MM.1S (cell line): ENCODE data around the gene TMTC1.

Experiments used
- DNase-seq: peaks from one replicate; pipeline ENCODE4 v3.0.0-alpha.2; 2015
- H2AFZ ChIP-seq: fragments of 300-600 bp; sonication (generic); 2 replicates; pipeline ENCODE4 v1.6.0; 2016; ENCODE audit warnings: antibody characterized with exemption, low read length
- H3F3A ChIP-seq: fragments of 300-600 bp; sonication (generic); 2 replicates; pipeline ENCODE4 v1.6.1; 2016; ENCODE audit warnings: mild to moderate bottlenecking, antibody characterized with exemption, low read length, moderate library complexity, mixed read lengths; ENCODE audit not compliant: insufficient read depth
- H3K27ac ChIP-seq: fragments of 300-600 bp; sonication (generic); 2 replicates; pipeline ENCODE4 v1.5.1; 2016; ENCODE audit warnings: mild to moderate bottlenecking, low read length
- H3K27me3 ChIP-seq: fragments of 300-600 bp; sonication (generic); replicated peaks from 2 replicates; pipeline ENCODE4 v1.6.0; 2016; ENCODE audit warnings: low read length; ENCODE audit not compliant: insufficient read depth
- H3K36me3 ChIP-seq: fragments of 300-600 bp; sonication (generic); replicated peaks from 2 replicates; pipeline ENCODE4 v1.6.1; 2016; ENCODE audit warnings: mild to moderate bottlenecking, low read length, mixed read lengths; ENCODE audit not compliant: insufficient read depth
- H3K4me1 ChIP-seq: fragments of 300-600 bp; sonication (generic); 2 replicates; pipeline ENCODE4 v1.6.1; 2016; ENCODE audit warnings: low read length, mixed read lengths
- H3K4me2 ChIP-seq: fragments of 300-600 bp; sonication (generic); 2 replicates; pipeline ENCODE4 v1.6.0; 2016; ENCODE audit warnings: low read depth, low read length
- H3K4me3 ChIP-seq: fragments of 300-600 bp; sonication (generic); 2 replicates; pipeline ENCODE4 v1.5.1; 2016; ENCODE audit warnings: low read length, mixed read lengths
- H3K79me2 ChIP-seq: fragments of 300-600 bp; sonication (generic); 2 replicates; pipeline ENCODE4 v1.6.1; 2016; ENCODE audit warnings: mixed run types, low read length, mixed read lengths
- H3K9ac ChIP-seq: fragments of 300-600 bp; sonication (generic); 2 replicates; pipeline ENCODE4 v1.6.1; 2016; ENCODE audit warnings: low read length, mixed read lengths
- H3K9me2 ChIP-seq: fragments of 300-600 bp; sonication (generic); replicated peaks from 2 replicates; pipeline ENCODE4 v1.6.1; 2016; ENCODE audit warnings: mild to moderate bottlenecking, low read length, mixed read lengths; ENCODE audit not compliant: insufficient read depth
- H3K9me3 ChIP-seq: fragments of 300-600 bp; sonication (generic); replicated peaks from 2 replicates; pipeline ENCODE4 v1.6.1; 2016; ENCODE audit warnings: mild to moderate bottlenecking, low read length, mixed read lengths; ENCODE audit not compliant: insufficient read depth
- H4K20me1 ChIP-seq: fragments of 300-600 bp; sonication (generic); 2 replicates; pipeline ENCODE4 v1.6.1; 2016; ENCODE audit warnings: mild to moderate bottlenecking, low read length, moderate library complexity, mixed read lengths; ENCODE audit not compliant: insufficient read depth
- EZH2 ChIP-seq: fragments of 300-600 bp; sonication (generic); optimal IDR thresholded peaks from 2 replicates; pipeline ENCODE3; 2017; ENCODE audit warnings: low read depth, mild to moderate bottlenecking, antibody characterized with exemption, low read length, mixed read lengths
- EZH2phosphoT487 ChIP-seq: fragments of 300-600 bp; sonication (generic); IDR thresholded peaks from 2 replicates; pipeline ENCODE4 v1.6.1; 2018; ENCODE audit warnings: antibody characterized with exemption, low read length
- TF ChIP-seq, protein P1 (sequence below): fragments of 300-600 bp; sonication (generic); IDR thresholded peaks from 2 replicates; pipeline ENCODE4 v1.5.1; 2016; ENCODE audit warnings: antibody characterized with exemption, low read length, mixed read lengths

The TMTC1 gene

DNA sequence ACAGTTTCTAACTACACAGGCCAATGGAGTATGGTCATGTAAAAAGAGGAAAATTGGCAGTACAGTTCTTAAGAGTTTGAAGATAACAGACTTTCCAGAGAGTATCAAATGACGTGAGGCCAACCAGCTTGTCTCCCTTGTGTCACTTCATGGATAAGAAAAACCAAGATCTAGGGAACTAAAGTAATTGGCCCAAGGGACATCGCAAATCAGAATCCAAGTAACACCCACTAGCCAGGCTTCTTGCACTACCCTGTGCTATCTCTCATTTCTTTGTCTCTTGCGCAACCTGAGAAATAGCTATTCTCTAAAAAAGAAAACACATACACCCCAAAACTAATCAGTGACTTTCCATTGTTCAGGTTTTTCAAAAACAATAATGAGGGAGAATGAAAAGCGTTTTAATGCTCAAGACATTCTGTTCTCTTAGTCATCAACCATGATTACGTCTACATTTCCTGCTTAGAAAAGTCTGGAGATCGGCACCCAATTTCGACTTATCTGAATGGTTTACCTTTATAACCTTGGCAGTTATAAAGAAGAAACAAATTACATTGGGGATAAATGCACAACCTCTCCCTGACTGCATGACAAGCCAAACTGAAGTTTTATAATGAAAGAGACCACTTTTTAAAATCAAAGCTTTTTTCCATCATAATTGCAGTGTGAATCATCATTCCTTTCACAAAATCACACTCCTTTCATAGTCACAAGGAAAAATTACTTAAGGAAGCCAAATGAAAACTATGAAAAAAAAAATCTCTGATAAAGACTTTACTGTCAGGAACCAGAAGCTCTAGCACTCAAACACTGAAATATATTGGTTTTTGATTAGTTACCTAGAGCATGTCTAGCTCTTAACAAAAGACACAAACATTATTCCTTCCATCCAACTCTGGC is 42.1 kb downstream of the TMTC1 start:
- no peaks in the 10 kb centered on the region for H3K27me3 ChIP-seq
- H3K4me1 ChIP-seq, result no peaks in the 10 kb centered on the region
- no peaks in the 10 kb centered on the region for H3K9me3 ChIP-seq
- no peak for TF ChIP-seq EZH2
- no peak for TF ChIP-seq EZH2phosphoT487
- TF ChIP-seq, protein P1, sequence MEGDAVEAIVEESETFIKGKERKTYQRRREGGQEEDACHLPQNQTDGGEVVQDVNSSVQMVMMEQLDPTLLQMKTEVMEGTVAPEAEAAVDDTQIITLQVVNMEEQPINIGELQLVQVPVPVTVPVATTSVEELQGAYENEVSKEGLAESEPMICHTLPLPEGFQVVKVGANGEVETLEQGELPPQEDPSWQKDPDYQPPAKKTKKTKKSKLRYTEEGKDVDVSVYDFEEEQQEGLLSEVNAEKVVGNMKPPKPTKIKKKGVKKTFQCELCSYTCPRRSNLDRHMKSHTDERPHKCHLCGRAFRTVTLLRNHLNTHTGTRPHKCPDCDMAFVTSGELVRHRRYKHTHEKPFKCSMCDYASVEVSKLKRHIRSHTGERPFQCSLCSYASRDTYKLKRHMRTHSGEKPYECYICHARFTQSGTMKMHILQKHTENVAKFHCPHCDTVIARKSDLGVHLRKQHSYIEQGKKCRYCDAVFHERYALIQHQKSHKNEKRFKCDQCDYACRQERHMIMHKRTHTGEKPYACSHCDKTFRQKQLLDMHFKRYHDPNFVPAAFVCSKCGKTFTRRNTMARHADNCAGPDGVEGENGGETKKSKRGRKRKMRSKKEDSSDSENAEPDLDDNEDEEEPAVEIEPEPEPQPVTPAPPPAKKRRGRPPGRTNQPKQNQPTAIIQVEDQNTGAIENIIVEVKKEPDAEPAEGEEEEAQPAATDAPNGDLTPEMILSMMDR, result no peak
- no peak overlapping the region for H3K4me2 ChIP-seq
- H4K20me1 ChIP-seq, result no peaks in the 10 kb centered on the region
- no peak for DNase-seq
- no peak overlapping the region for H3K4me3 ChIP-seq
- no peaks in the 10 kb centered on the region for H3K9me2 ChIP-seq
- no peak overlapping the region for H2AFZ ChIP-seq
- H3K79me2 ChIP-seq, result no peaks in the 10 kb centered on the region
- H3K36me3 ChIP-seq, result no peaks in the 10 kb centered on the region
- H3F3A ChIP-seq, result no peaks in the 10 kb centered on the region
- no peak overlapping the region for H3K27ac ChIP-seq
- no peak overlapping the region for H3K9ac ChIP-seq

DNA sequence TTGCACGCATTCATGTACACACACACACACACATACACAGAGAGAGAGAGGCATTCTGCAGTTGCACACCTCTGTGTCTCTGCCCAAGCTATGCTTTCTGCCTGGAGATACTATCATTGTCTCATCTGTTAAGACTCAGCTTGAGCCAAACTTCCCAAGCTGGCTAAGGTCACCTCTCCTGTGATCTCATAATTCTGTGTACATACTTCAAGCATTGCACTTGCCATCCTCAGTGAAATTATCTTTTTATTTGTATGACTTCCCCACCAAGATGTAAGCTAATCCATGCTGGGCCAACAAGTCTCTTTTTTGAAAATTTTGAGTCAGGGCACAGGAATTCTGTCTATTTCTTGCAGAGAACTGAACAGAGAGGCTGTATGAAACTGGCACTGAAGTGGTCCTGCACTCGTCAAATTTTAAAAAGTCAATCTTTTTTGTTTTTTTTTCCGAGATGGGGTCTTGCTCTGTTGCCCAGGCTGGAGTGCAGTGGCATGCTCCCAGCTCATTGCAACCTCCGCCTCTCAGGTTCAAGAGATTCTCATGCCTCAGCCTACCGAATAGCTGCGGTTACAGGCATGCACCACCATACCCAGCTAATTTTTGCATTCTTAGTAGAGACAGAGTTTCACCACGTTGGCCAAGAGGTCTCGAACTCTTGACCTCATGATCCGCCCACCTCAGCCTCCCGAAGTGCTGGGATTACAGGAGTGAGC is 44.3 kb downstream of the TMTC1 start:
- Histone ChIP-seq H3K9me2 (no peaks in the 10 kb centered on the region), H3K4me1 (no peaks in the 10 kb centered on the region), H3K9me3 (no peaks in the 10 kb centered on the region), H3K4me2 (no peak overlapping the region), H3K9ac (no peak overlapping the region), H4K20me1 (no peaks in the 10 kb centered on the region), H3K27me3 (no peaks in the 10 kb centered on the region), H3K4me3 (no peak overlapping the region), H3K27ac (no peak overlapping the region), H3F3A (no peaks in the 10 kb centered on the region), H3K79me2 (no peaks in the 10 kb centered on the region), H2AFZ (no peak overlapping the region), H3K36me3 (no peaks in the 10 kb centered on the region)
- DNase-seq, result no peak
- no peak for TF ChIP-seq EZH2phosphoT487
- no peak for TF ChIP-seq EZH2
- TF ChIP-seq, protein P1, result no peak

DNA sequence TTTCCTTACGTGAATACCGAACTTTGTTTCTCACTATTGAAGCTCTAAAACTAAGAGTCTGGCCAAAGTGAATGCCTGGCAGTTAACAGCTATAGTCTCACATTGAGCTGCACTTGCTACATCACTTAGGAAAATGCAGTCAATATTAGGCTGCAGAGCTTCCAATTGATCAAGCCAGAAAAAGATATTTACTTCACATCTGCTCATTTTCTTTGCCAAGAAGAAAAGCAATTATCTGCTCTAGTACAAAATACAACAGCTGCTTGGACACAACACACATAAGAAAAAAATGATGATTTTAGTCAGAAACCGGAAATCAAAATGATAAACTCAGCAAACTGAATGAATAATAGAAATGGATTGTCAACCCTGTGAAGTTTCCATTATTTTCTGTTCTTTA is 45.4 kb downstream of the TMTC1 start:
- TF ChIP-seq, protein P1, result no peak
- TF ChIP-seq EZH2phosphoT487, result no peak
- TF ChIP-seq EZH2, result no peak
- no peak overlapping the region for H3K4me3 ChIP-seq
- H2AFZ ChIP-seq, result no peak overlapping the region
- no peaks in the 10 kb centered on the region for H3F3A ChIP-seq
- H3K79me2 ChIP-seq, result no peaks in the 10 kb centered on the region
- H3K9me2 ChIP-seq, result no peaks in the 10 kb centered on the region
- no peak overlapping the region for H3K9ac ChIP-seq
- H3K36me3 ChIP-seq, result no peaks in the 10 kb centered on the region
- DNase-seq, result no peak
- H3K4me1 ChIP-seq, result no peaks in the 10 kb centered on the region
- H4K20me1 ChIP-seq, result no peaks in the 10 kb centered on the region
- H3K9me3 ChIP-seq, result no peaks in the 10 kb centered on the region
- H3K4me2 ChIP-seq, result no peak overlapping the region
- no peaks in the 10 kb centered on the region for H3K27me3 ChIP-seq
- no peak overlapping the region for H3K27ac ChIP-seq
